Measurements from ENCODE around the gene UNKL.

Gene UNKL

GRCh38 chr16:1407753-1408152 lies 6.8 kb downstream of the UNKL start:
- no peak for DNase-seq (ENCODE audit: low read depth in 1 of 2, low spot score in 1 of 2)

DNA sequence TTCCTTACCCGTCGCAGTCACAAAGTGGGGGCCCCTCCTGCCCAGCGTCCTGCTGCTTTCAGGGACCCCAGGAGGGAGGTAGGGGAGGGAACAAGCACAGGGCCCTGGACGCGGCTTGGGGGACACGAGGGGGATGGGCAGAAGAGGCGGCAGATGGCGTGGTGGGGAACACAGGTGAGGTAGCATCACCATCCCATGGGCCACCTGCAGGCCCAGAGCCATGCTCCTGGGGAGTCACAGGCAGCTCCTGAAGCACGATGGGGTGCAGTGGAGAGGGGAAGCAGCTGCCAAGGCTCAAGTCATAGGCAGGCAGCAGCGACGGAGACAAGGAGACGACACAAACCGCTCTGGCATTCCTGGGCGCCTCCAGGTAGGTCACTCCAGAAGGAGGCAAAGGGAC lies 10.8 kb downstream of the UNKL start:
- DNase-seq (ENCODE audit: low read depth in 1 of 2, low spot score in 1 of 2) = no peak

DNA sequence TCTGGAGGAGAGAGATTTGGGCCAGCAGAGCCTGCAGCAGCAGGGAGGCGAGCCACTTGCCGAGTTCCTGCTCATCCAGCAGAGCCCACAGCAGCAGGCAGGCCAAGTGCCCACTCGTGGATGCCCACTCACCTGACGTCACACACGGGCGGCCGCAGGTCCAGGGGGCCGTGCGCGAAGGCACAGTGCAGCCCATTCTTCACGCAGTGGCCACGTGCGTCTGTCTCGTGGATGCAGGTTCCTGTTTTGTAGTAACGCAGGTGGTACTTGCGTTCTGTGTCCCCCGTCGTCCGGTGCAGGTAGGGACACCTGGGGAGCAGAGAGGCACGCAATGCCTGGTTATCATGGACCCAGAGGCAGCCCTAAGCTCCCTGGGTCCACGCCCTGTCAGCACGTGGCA lies 11.5 kb downstream of the UNKL start:
- DNase-seq (ENCODE audit: low read depth in 1 of 2, low spot score in 1 of 2) = no peak

GRCh38 chr16:1401758-1402154 lies 12.7 kb downstream of the UNKL start:
- DNase-seq (ENCODE audit: low read depth in 1 of 2, low spot score in 1 of 2) = no peak

DNA sequence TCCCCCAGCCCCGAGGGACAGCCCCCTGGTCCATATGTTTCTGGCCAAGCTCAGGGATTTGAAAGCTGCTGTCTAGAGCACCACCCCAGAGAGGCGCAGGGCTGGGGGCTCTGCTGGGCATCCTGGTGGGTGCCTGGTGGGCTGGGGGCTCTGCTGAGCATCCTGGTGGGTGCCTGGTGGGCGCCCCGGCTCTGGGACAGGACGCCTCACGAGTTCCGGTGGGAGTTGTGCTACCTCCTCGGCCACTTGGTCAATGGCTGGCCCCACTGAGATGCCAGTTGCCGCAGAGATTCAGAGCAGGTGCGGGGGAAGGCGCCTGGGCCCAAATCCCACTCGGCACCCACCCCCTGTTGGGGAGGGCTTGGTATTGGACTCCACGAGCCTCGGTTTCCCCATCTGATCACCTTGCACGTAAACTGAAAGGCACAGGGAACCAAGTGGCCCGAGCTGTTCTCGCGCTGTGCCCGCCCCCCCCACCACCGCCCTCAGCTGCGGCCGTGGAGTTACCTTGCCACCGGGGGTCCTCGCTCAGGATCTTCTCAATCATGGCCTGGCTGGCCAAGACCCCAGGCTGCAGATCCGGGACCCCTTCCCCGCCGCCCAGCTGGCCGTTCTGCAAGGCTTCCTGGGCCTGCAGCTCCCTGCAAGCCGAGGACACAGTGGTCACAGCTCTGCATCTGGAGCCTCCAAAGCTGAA lies 13.3 kb downstream of the UNKL start:
- DNase-seq (ENCODE audit: low read depth in 1 of 2, low spot score in 1 of 2) = no peak

GRCh38 chr16:1398826-1399581 lies 15.5 kb downstream of the UNKL start:
- DNase-seq (ENCODE audit: low read depth in 1 of 2, low spot score in 1 of 2) = no peak

GRCh38 chr16:1398351-1398750 lies 16.2 kb downstream of the UNKL start:
- no peak for DNase-seq (ENCODE audit: low read depth in 1 of 2, low spot score in 1 of 2)

DNA sequence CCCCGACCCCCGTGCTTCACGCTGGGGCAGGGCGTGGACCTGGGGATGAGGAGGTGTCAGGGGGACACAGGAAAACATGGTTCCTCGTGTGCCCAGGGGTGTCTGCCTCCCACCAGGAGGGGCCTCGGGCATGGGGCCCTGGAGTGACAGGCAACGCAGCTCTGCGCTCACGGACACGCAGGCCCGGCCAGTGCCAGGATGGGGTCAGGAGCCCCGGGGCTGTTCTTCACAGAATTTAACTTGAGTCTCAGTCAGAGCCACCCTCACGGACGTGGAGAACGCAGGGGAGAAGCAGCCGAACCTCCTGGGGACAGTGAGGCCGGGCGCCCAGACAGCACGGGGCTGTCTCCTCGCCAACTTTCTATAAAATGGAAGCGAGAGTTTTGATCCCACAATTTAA lies 16.7 kb downstream of the UNKL start:
- no peak for DNase-seq (ENCODE audit: low read depth in 1 of 2, low spot score in 1 of 2)

DNA sequence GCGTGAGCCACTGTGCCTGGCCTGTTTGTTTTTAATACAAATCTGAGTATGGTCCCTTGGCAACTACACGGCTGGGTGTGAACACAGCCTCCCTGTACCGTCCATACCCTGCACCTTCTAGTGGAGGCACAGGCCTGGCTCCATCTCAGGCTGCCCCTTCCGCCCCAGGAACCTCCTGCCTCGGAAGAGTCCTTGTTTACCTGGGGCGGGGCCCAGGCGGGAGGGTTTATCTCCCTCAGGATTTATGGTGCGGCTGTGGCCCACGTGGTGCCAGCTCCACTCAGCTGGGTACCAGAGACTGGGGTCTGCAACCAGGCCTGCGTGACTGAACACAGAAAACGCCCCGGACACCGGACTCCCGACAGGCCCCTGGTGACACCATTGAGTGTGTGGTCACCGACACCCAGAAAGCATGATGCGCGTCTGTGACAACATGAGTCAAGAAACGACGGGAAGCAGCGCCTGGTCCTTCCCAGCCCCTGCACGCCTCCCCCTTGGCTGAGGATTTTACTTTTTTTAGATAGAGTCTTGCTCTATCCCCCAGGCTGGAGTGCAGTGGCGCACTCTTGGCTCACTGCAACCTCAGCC lies 19.0 kb downstream of the UNKL start:
- DNase-seq (ENCODE audit: low read depth in 1 of 2, low spot score in 1 of 2) = no peak

DNA sequence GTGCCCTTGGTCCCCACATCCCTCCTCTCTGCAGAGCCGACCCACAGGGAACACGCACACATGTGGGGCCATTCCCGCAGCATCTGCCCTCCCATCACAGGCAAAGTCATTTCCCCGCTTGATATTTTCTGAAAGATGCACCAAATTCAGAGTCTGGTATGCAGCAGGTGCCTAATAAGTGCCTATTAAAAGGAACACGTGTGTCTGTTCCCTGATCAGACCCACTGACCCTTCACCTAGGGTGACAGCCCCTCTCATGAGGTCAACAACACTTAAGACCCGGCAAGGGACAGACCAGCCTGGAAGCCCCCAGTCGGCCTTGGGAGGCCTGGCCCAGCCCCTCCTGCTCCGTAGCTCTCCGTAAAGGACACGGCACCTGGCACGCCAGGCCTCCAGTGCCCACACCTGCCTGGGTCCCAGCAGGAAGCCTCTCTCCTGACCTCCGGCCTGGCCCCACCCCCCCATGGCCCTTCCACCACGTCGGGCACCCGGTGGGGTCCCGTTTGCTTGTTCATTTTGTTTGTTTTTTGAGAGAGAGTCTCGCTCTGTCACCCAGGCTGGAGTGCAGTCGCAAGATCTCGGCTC lies 20.0 kb downstream of the UNKL start:
- DNase-seq (ENCODE audit: low read depth in 1 of 2, low spot score in 1 of 2) = no peak

GRCh38 chr16:1393613-1394176 lies 20.8 kb downstream of the UNKL start:
- no peak for DNase-seq (ENCODE audit: low read depth in 1 of 2, low spot score in 1 of 2)

GRCh38 chr16:1392826-1393225 lies 21.7 kb downstream of the UNKL start:
- no peak for DNase-seq (ENCODE audit: low read depth in 1 of 2, low spot score in 1 of 2)

DNA sequence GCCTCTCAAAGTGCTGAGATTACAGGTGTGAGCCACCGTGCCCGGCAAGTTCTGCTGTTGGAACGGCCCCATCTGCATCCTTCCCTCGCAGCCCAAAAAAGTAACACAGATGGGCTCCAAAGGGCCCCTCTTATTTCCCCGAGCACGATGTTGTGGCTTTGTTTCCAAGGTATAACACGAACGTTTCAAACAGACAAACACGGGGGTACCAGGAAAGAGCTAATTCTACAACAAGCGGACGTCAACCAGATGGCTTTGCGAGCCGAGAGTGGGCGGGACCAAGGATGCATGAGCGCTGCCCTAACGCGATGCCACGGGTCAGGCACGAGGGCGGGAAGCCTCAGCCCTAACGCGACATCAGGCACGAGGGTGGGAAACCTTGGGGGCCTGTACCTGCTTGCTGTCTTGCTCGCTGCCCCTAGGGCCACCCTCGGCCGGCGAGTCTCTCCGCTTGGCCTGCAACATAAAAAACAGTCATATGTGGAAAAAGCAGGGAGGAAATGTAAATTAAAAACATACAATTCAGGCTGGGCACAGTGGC lies 24.2 kb downstream of the UNKL start:
- no peak for DNase-seq (ENCODE audit: low read depth in 1 of 2, low spot score in 1 of 2)

DNA sequence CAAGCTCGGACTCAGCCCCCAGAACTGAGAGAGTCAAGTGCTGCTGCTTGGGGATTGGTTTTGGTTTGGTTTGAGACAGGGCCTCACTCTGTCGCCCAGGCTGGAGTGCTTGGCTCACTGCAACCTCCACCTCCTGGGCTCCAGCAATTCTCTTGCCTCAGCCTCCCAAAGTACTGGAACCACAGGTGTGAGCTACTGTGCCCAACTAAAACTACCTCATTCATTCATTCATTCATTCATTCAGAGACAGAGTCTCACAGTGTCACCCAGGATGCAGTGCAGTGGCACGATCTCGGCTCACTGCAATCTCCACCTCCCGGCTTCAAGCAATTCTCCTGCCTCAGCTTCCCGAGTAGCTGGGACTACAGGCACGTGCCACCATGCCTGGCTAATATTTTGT lies 24.7 kb downstream of the UNKL start:
- DNase-seq (ENCODE audit: low read depth in 1 of 2, low spot score in 1 of 2) = no peak

- no peak for DNase-seq (ENCODE audit: low read depth in 1 of 2, low spot score in 1 of 2)
These were observed 27.2 kb downstream of the UNKL start for GRCh38 chr16:1387331-1387730.

DNA sequence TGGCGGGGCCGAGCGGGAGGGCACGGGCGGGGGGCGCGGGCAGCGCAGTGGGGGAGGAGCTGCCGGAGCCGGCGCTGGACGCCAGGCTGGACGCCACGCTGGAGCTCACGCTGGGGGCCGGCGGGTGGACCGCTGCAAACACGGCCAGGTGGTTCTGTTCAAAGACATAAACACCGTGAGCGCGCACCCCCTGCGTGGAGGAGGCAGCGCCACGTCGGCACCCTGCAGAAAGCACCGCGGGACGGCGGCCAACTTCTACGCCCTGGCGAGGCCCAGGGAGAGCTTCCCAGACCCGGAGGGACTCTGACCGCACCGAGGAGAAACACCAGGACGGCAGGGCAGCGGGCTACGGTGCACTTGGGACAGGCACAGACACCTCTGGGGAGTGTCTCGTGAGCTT lies 29.3 kb downstream of the UNKL start:
- no peak for DNase-seq (ENCODE audit: low read depth in 1 of 2, low spot score in 1 of 2)

DNA sequence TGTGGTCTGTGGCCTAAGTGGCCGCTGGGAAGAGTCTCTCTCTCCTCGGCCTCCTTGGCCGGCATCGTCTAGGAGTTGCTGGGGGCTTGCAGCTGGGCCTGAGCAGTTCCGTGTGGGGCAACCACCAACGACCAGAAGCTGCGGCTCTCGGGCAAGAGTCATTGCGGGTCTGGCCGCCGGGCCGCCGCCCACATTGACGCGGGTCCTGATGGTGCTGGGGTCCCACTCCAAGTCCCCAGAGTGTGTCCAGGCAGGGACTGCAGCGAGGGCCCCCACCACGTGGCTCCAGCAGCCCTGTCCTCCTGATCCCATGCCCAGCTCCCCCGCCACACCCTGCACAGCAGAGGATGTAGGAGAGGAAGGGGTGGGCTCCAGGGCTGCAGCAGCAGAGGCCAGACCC lies 30.9 kb downstream of the UNKL start:
- DNase-seq (ENCODE audit: low read depth in 1 of 2, low spot score in 1 of 2) = no peak

GRCh38 chr16:1381612-1382406 lies 32.7 kb downstream of the UNKL start:
- DNase-seq (ENCODE audit: low read depth in 1 of 2, low spot score in 1 of 2) = no peak

- no peak for DNase-seq (ENCODE audit: low read depth in 1 of 2, low spot score in 1 of 2)
These were observed 34.3 kb downstream of the UNKL start for GRCh38 chr16:1380195-1380594.

- peak; percentile 44 to 62 for DNase-seq (ENCODE audit: low read depth in 1 of 2, low spot score in 1 of 2)
These were observed 35.0 kb downstream of the UNKL start for GRCh38 chr16:1379304-1380076.
